Endodermal cell (in vitro differentiated cells): ENCODE measurements around the gene SLC22A16. TPM values are rescaled to one million over a fixed set of nuclear protein-coding genes. Genes with fewer than 3 reads are reported as not detected.

Experiments used
- DNase-seq: peaks from one replicate; pipeline ENCODE4 v3.0.0-alpha.2; 2017
- H3K27ac ChIP-seq: 2 replicates; pipeline ENCODE4 v1.5.1; 2013; ENCODE audit warnings: mild to moderate bottlenecking, low read depth, low read length, moderate library complexity
- H3K27me3 ChIP-seq: 2 replicates; pipeline ENCODE4 v1.6.1; 2013; ENCODE audit warnings: mild to moderate bottlenecking, low read length, moderate library complexity; ENCODE audit not compliant: insufficient read depth, control insufficient read depth, poor library complexity, severe bottlenecking
- H3K36me3 ChIP-seq: 2 replicates; pipeline ENCODE4 v1.7.0; 2013; ENCODE audit warnings: mild to moderate bottlenecking, low read length, moderate library complexity; ENCODE audit not compliant: control insufficient read depth, insufficient read depth
- H3K4me1 ChIP-seq: one replicate; pipeline ENCODE4 v1.7.0; 2013; ENCODE audit warnings: low read length; ENCODE audit not compliant: control insufficient read depth, insufficient read depth
- H3K4me3 ChIP-seq: 2 replicates; pipeline ENCODE4 v1.5.1; 2013; ENCODE audit warnings: mild to moderate bottlenecking, low read length, moderate library complexity
- H3K9ac ChIP-seq: 2 replicates; pipeline ENCODE4 v1.6.1; 2013; ENCODE audit warnings: mild to moderate bottlenecking, low read length, moderate library complexity; ENCODE audit not compliant: poor library complexity, severe bottlenecking; ENCODE audit errors: extremely low read depth
- H3K9me3 ChIP-seq: 2 replicates; pipeline ENCODE4 v1.6.1; 2013; ENCODE audit warnings: mild to moderate bottlenecking, low read length, moderate library complexity; ENCODE audit not compliant: control insufficient read depth
- H3K27ac Mint-ChIP-seq: 2 replicates; pipeline ENCODE4 v1.8.0; 2020; ENCODE audit warnings: mixed read lengths
- H3K27me3 Mint-ChIP-seq: 2 replicates; pipeline ENCODE4 v1.8.0; 2021; ENCODE audit warnings: mild to moderate bottlenecking, mixed read lengths; ENCODE audit not compliant: insufficient read depth
- H3K36me3 Mint-ChIP-seq: 2 replicates; pipeline ENCODE4 v1.8.0; 2020; ENCODE audit warnings: low read depth, mixed read lengths
- H3K4me1 Mint-ChIP-seq: 2 replicates; pipeline ENCODE4 v1.8.0; 2020; ENCODE audit warnings: mixed read lengths
- H3K4me3 Mint-ChIP-seq: 2 replicates; pipeline ENCODE4 v1.8.0; 2020; ENCODE audit warnings: mild to moderate bottlenecking, moderate library complexity, mixed read lengths
- H3K9me3 Mint-ChIP-seq: 2 replicates; pipeline ENCODE4 v1.8.0; 2020; ENCODE audit warnings: mild to moderate bottlenecking, mixed read lengths
- CTCF ChIP-seq: fragments of 200-600 bp; sonication (generic); conservative IDR thresholded peaks from 2 replicates; pipeline ENCODE4 v1.5.0; 2021; ENCODE audit warnings: antibody characterized with exemption, mild to moderate bottlenecking
- WGBS, 2 experiments: methylation state at CpG; one replicate each; pipeline versions ENCODE4 v1.1.5 to v1.1.7; 2013; ENCODE audit warnings: missing lambda C conversion rate in 2 of 2, mixed read lengths in 1 of 2; ENCODE audit not compliant: insufficient coverage in 1 of 2, insufficient read length in 1 of 2; 5-methylcytosine and 5-hydroxymethylcytosine counted together
- total RNA-seq, 2 donors: library from RNA; stranded (reverse); fragmentation: NEBNext Ultra II Directional in 1 of 2; extraction: Animal tissue kit (Norgen Biotek cat#: 25700) in 1 of 2; gene quantifications; 2 replicates in 1 of 2; 3 replicates in 1 of 2; pipeline ENCODE4 v1.2.1, GENCODE V29; 2021

Gene SLC22A16
- total RNA-seq, 2 donors from 2014 or later, result not detected

GRCh38 chr6:110523451-110524021 lies 47.1 kb upstream of the SLC22A16 start:
- Histone ChIP-seq H3K9ac (no peak overlapping the region), H3K9me3 (no peaks in the 10 kb centered on the region), H3K27me3 (no peaks in the 10 kb centered on the region), H3K4me3 (no peak overlapping the region), H3K27ac (no peak overlapping the region), H3K36me3 (no peaks in the 10 kb centered on the region), H3K4me1 (no peaks in the 10 kb centered on the region)
- peaks cover 3% of the 10 kb centered on the region for H3K27me3 Mint-ChIP-seq
- no peaks in the 10 kb centered on the region for H3K36me3 Mint-ChIP-seq
- 73 to 78% methylated on average over 3 of the region's 4 CpGs for WGBS, 2 experiments
- H3K27ac Mint-ChIP-seq, result no peak overlapping the region
- peaks cover 6% of the 10 kb centered on the region for H3K4me1 Mint-ChIP-seq
- TF ChIP-seq CTCF, result no peak
- H3K9me3 Mint-ChIP-seq, result no peaks in the 10 kb centered on the region
- no peak overlapping the region for H3K4me3 Mint-ChIP-seq
- DNase-seq, result no peak

- WGBS, 2 experiments, result 60 to 77% methylated on average over 1 to 3 of the region's 3 CpGs
- Mint-ChIP-seq H3K4me3 (no peak overlapping the region), H3K27me3 (peaks cover 3% of the 10 kb centered on the region)
Observed at GRCh38 chr6:110522427-110522826, 46.0 kb upstream of the SLC22A16 start.

GRCh38 chr6:110520992-110521543 lies 44.7 kb upstream of the SLC22A16 start:
- 88 to 91% methylated on average over 14 to 17 of the region's 17 CpGs for WGBS, 2 experiments
- Histone ChIP-seq H3K27ac (peak overlapping the region; percentile 12), H3K36me3 (no peaks in the 10 kb centered on the region), H3K4me3 (no peak overlapping the region), H3K27me3 (no peaks in the 10 kb centered on the region), H3K9ac (no peak overlapping the region), H3K4me1 (no peaks in the 10 kb centered on the region), H3K9me3 (no peaks in the 10 kb centered on the region)
- no peak for TF ChIP-seq CTCF
- Mint-ChIP-seq H3K36me3 (no peaks in the 10 kb centered on the region), H3K27ac (no peak overlapping the region), H3K27me3 (peaks cover 4% of the 10 kb centered on the region), H3K4me1 (peaks cover 16% of the 10 kb centered on the region), H3K4me3 (no peak overlapping the region), H3K9me3 (no peaks in the 10 kb centered on the region)
- DNase-seq, result no peak

More at GRCh38 chr6:110522427-110522826, 46.0 kb upstream of the SLC22A16 start:
- peaks cover 10% of the 10 kb centered on the region for H3K4me1 Mint-ChIP-seq
- H3K27ac Mint-ChIP-seq, result no peak overlapping the region
- Histone ChIP-seq H3K36me3 (no peaks in the 10 kb centered on the region), H3K9ac (no peak overlapping the region), H3K27ac (no peak overlapping the region), H3K4me3 (no peak overlapping the region), H3K4me1 (no peaks in the 10 kb centered on the region), H3K9me3 (no peaks in the 10 kb centered on the region), H3K27me3 (no peaks in the 10 kb centered on the region)
- no peak for TF ChIP-seq CTCF
- no peaks in the 10 kb centered on the region for H3K36me3 Mint-ChIP-seq
- no peak for DNase-seq
- H3K9me3 Mint-ChIP-seq, result no peaks in the 10 kb centered on the region
